ENCODE results near the gene AP3S1. TPM values are rescaled to one million over a fixed set of nuclear protein-coding genes. Genes with fewer than 3 reads are reported as not detected.
"Not testable (repeated sequence)": the region's sequence is repeated elsewhere in the genome, so short reads cannot be mapped to it uniquely, and the experiment has no call there.

The AP3S1 gene
- total RNA-seq, 2 experiments from 2014 or later, result 76.0 to 89.5 TPM

- Histone ChIP-seq H3K9me3 (ENCODE audit: low read length) (no peaks in the 10 kb centered on the region), H3K27ac (ENCODE audit: low read depth, low read length, poor library complexity, severe bottlenecking) (no peak overlapping the region), H3K79me2 (ENCODE audit: insufficient read depth, low read depth, low read length) (no peaks in the 10 kb centered on the region), H3K36me3 (ENCODE audit: insufficient read depth, low read length) (no peaks in the 10 kb centered on the region), H3K9me2 (ENCODE audit: insufficient read depth, low read length) (no peaks in the 10 kb centered on the region), H3K4me1 (ENCODE audit: insufficient read depth, low read length, poor library complexity, severe bottlenecking) (no peaks in the 10 kb centered on the region), H4K20me1 (ENCODE audit: insufficient read depth, low read length) (no peaks in the 10 kb centered on the region), H3K4me2 (ENCODE audit: low read length) (no peak overlapping the region), H3K4me3 (ENCODE audit: low read depth, low read length, poor library complexity, severe bottlenecking) (no peak overlapping the region), H2AFZ (ENCODE audit: low read length) (no peak overlapping the region)
- ChIA-PET POLR2A (interaction anchor here (0.5 to 0.7 kb wide), 3 partner anchors 19 to 1201 kb away, joined by 3 to 4 read pairs (median 4); no protein-coding TSS in a partner anchor), CTCF (ENCODE audit: unreplicated experiment) (no interaction called here)
- intact Hi-C loops (cut with micrococcal nuclease; ENCODE audit: unreplicated experiment), result no loop called here
- BruUV-seq (replicated peaks), result no TSS peak
- TF ChIP-seq EZH2phosphoT487 (IDR thresholded peaks at IDR 0.05; ENCODE audit: borderline replicate concordance, low read depth, low read length), result no peak
- no peak for TF ChIP-seq CTCF (conservative IDR thresholded peaks at IDR 0.05; ENCODE audit: low read length)
- DNase-seq (ENCODE audit: low spot score), result no peak
These were observed 34.6 kb upstream of the AP3S1 start for GRCh38 chr5:115806986-115807653.

- no peak for TF ChIP-seq EZH2phosphoT487 (IDR thresholded peaks at IDR 0.05; ENCODE audit: borderline replicate concordance, low read depth, low read length)
- no peak for TF ChIP-seq CTCF (conservative IDR thresholded peaks at IDR 0.05; ENCODE audit: low read length)
- Histone ChIP-seq H3K9me3 (ENCODE audit: low read length) (no peaks in the 10 kb centered on the region), H4K20me1 (ENCODE audit: insufficient read depth, low read length) (no peaks in the 10 kb centered on the region), H3K79me2 (ENCODE audit: insufficient read depth, low read depth, low read length) (no peaks in the 10 kb centered on the region), H3K9me2 (ENCODE audit: insufficient read depth, low read length) (no peaks in the 10 kb centered on the region), H3K4me2 (ENCODE audit: low read length) (no peak overlapping the region), H3K4me1 (ENCODE audit: insufficient read depth, low read length, poor library complexity, severe bottlenecking) (no peaks in the 10 kb centered on the region), H3K36me3 (ENCODE audit: insufficient read depth, low read length) (no peaks in the 10 kb centered on the region), H3K4me3 (ENCODE audit: low read depth, low read length, poor library complexity, severe bottlenecking) (no peak overlapping the region), H3K27ac (ENCODE audit: low read depth, low read length, poor library complexity, severe bottlenecking) (no peak overlapping the region), H2AFZ (ENCODE audit: low read length) (no peak overlapping the region)
- ChIA-PET POLR2A (no interaction called here), CTCF (ENCODE audit: unreplicated experiment) (no interaction called here)
- DNase-seq (ENCODE audit: low spot score), result no peak
- BruUV-seq (replicated peaks), result no TSS peak
- intact Hi-C loops (cut with micrococcal nuclease; ENCODE audit: unreplicated experiment), result no loop called here
These were observed 34.1 kb upstream of the AP3S1 start for GRCh38 chr5:115807654-115808052.

GRCh38 chr5:115808066-115808465 lies 33.7 kb upstream of the AP3S1 start:
- H3K4me1 ChIP-seq (ENCODE audit: insufficient read depth, low read length, poor library complexity, severe bottlenecking); H3K79me2 ChIP-seq (ENCODE audit: insufficient read depth, low read depth, low read length); H3K36me3 ChIP-seq (ENCODE audit: insufficient read depth, low read length); H3K9me3 ChIP-seq (ENCODE audit: low read length); DNase-seq (ENCODE audit: low spot score); H3K9me2 ChIP-seq (ENCODE audit: insufficient read depth, low read length); CTCF ChIA-PET (ENCODE audit: unreplicated experiment); H4K20me1 ChIP-seq (ENCODE audit: insufficient read depth, low read length); BruUV-seq (replicated peaks); intact Hi-C loops (cut with micrococcal nuclease; ENCODE audit: unreplicated experiment); H3K4me2 ChIP-seq (ENCODE audit: low read length); H2AFZ ChIP-seq (ENCODE audit: low read length); H3K4me3 ChIP-seq (ENCODE audit: low read depth, low read length, poor library complexity, severe bottlenecking); H3K27ac ChIP-seq (ENCODE audit: low read depth, low read length, poor library complexity, severe bottlenecking): not testable (repeated sequence)
- POLR2A ChIA-PET, result interaction anchor here (1.1 kb wide), 1 partner anchor 31 kb away, joined by 3 read pairs; no protein-coding TSS in a partner anchor

Data from OCI-LY7 (cell line).